ENCODE data around the gene ABCB11.
"Not testable (repeated sequence)": the region's sequence is repeated elsewhere in the genome, so short reads cannot be mapped to it uniquely, and the experiment has no call there.

The ABCB11 gene

GRCh38 chr2:168892327-168892726 lies 138.8 kb downstream of the ABCB11 start:
- DNase-seq (ENCODE audit: low spot score) = no peak

GRCh38 chr2:168890006-168890782 lies 140.9 kb downstream of the ABCB11 start, which contains the start of gene SPC25:
SPC25 (minus strand) TSS chr2:168890430; CDS start chr2:168889519, 911 bp downstream.
- DNase-seq (ENCODE audit: low spot score) = peak; percentile 95

DNA sequence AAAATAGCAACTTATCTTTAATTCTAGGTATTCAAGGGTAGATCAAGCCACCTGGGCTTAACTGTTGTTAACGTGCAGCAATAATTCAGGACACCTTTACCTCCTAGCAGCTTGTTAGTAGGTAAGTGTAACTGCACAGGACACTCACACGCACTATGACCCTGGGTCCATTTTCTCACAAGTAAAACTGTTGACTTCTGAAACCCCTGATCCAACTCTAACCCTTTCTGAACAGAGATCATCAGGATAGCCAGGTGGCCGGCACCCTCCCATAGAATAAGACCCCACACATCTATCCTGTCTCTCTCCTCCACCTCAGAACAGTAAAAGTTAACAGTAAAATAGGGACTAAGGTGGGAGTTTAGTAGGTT lies 141.5 kb downstream of the ABCB11 start:
- no peak for DNase-seq (ENCODE audit: low spot score)

DNA sequence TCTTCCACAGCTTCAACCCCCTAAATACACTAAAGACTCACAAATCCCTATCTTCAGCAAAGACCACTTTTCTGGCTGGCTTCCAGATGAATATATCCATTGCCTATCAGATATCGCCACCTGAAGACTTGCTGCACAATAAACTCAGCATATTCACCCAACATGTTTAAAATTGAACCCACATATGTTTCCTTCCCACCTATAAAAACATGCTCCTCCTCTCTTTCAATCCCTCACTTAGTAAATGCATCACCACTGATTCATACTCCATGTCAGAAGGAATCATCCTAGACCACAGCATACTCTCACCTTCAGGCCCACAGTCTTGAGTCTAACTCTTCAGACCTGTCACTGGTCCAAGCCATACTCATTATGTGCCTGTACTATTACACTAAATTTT lies 146.1 kb downstream of the ABCB11 start:
- DNase-seq (ENCODE audit: low spot score) = no peak

- not testable (repeated sequence) for DNase-seq (ENCODE audit: low spot score)
Observed at GRCh38 chr2:168882163-168882562, 149.0 kb downstream of the ABCB11 start.

DNA sequence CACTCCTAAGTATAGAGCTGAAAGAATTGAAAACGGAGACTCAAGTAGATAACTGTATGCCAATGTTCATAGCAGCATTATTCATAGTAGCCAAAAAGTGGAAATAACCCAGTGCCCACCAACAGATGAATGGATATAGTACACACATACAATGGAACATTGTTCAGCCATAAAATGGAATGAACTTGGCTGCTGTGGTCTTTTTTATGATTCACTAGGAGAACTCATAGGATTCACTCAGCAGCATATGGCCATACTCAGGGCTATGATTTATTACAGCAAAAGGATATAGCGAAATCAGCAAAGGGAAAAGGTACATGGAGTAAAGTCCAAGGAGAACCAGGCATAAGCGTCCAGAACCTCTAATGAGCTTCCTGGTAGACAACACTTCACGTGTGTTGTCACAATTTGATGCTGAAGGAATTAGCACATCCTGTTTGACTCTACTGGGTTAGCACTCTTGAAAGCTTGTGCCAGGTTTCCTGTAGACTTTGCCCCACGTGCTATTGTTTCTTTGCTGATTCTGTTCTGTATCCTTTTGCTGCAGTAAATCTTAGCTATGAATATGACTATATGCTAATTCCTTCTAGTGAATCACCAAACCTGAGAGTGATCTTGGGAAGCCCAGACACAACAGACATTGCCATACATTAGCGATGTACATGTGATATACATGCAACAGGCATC lies 156.6 kb downstream of the ABCB11 start:
- no peak for DNase-seq (ENCODE audit: low spot score)

DNA sequence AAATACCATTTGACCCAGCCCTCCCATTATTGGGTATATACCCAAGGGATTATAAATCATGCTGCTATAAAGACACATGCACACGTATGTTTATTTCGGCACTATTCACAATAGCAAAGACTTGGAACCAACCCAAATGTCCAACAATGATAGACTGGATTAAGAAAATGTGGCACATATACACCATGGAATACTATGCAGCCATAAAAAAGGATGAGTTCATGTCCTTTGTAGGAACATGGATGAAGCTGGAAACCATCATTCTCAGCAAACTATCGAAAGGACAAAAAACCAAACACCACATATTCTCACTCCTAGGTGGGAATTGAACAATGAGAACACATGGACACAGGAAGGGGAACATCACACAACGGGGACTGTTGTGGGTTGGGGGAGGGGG lies 160.3 kb downstream of the ABCB11 start:
- DNase-seq (ENCODE audit: low spot score) = not testable (repeated sequence)

Measured in HuH-7 (cell line).